Fibroblast of skin of left quadriceps (primary cell): ENCODE results near the gene ELMOD2.
A peak's percentile ranks its signal among the peaks of the same experiment; 100 is the strongest.
"Not testable (repeated sequence)": the region's sequence is repeated elsewhere in the genome, so short reads cannot be mapped to it uniquely, and the experiment has no call there.

Experiments
- DNase-seq, 2 experiments: peaks; one replicate each; pipeline ENCODE4 v3.0.0-alpha.2; 2013; ENCODE audit warnings: low read depth in 2 of 2

Gene ELMOD2, protein sequence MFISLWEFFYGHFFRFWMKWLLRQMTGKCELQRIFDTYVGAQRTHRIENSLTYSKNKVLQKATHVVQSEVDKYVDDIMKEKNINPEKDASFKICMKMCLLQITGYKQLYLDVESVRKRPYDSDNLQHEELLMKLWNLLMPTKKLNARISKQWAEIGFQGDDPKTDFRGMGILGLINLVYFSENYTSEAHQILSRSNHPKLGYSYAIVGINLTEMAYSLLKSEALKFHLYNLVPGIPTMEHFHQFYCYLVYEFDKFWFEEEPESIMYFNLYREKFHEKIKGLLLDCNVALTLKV

GRCh38 chr4:140523857-140524742 lies at the start of gene ELMOD2:
Gene ELMOD2, plus strand, starts transcription at chr4:140524168. Its CDS starts 1,261 bp downstream, at chr4:140525429.
- peak; percentile 94 to 96 for DNase-seq

DNA sequence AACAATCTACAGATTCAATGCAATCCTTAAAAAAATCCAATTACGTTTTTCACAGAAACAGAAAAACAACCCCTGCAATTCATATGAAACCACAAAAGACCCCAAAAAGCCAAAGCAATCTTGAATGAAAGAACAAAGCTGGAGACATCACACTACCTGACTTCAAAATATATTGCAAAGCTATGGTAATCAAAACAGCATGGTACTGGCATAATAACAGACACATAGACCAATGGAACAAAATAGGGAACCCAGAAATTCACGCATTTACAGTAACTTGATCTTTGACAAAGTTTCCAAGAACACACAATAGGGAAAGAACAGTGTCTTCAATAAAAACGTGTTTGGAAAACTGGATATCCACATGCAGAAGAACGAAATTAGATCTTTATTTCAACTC lies 40.5 kb upstream of the ELMOD2 start:
- DNase-seq, result no peak

DNA sequence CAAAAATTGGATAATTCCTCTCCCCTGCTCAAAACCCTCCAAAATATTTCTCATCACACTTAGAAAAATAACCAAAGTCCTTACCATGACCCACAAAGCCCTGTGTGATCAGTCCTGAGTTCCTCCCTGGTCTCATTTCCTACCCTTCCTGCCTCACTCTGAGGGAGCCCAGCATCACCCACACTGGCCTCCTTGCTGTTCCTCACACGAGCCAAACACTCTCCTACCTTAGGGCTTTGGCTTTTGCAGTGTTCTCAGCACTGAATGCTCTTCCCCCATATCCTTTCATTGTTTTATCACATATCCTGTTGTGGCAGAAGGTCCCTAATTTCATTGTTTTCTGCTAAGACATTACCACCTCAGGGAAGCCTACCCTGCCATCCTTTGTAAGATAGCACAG lies 38.0 kb upstream of the ELMOD2 start:
- no peak for DNase-seq

- no peak for DNase-seq
These were observed 26.6 kb upstream of the ELMOD2 start for GRCh38 chr4:140497405-140497746.

DNA sequence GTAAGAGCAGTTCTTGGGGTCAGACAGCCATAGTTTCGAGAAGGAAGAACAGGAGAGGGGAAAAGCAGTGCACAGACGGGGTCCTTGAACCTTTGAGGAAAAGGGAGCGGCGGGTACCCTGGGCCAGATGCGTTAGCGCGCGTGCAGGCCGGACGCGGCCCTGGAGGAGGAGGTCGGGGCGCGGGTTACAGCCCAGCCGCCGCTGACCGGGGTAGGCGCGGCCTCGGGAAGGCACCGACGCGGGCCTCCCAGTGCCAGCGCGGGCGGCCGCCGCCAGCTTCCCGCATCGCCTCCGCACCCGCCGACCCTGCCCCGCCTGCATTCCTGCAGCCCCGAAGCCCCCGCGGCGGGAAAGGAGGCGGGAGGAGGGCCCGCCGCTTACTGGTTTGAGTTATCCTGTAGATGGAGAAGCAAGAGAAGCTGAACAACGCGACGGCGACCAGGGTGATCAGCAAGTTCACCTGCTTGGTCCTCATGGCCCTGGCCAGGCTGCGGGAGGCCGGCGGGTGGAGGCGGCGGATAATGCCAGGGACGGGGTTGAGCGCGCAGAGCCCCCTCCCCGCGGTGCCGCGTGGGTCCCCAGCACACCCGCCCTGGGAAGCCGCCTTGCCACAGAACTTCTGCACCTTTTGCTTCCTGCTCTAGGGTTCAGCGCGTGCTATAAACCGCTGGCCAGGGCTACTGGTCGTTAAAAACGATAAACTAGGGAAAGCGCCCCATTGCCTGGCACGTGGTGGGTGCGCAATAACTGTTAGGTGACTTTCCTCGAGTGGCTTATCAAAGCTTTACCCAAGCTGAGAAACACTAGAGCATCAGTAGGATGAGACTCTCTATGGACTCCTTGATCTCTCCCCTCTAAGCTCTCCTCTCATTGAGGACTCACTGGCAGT lies 26.0 kb upstream of the ELMOD2 start, which contains the start of gene MGAT4D:
Gene MGAT4D, minus strand, starts transcription at position 547 of the 890 bp plus-strand sequence. Its CDS starts 71 bp downstream, at position 476.
- DNase-seq, result no peak

DNA sequence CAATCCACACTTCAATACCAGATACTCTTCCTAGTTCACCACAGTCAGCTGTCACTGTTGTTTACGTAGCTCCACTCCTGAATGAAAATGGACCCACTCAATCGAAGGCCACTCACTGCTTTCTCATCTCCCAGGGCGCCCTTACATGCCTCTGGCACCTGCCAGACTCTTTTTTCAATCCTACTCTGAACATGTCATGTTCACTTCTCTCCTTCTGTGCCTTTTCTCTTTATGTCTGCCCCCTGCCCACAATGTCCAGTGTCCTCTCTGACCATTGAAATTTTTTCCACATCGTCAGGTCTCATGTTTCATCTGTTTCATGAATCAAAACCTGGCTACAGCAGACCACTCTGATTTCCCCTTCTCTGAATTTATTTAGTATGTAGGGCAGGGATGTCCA lies 24.6 kb upstream of the ELMOD2 start:
- no peak for DNase-seq

GRCh38 chr4:140504261-140504660 lies 19.7 kb upstream of the ELMOD2 start:
- no peak for DNase-seq

GRCh38 chr4:140513765-140514164 lies 10.2 kb upstream of the ELMOD2 start:
- not testable (repeated sequence) for DNase-seq

- no peak for DNase-seq
These were observed 8.5 kb upstream of the ELMOD2 start for GRCh38 chr4:140515423-140515822.

DNA sequence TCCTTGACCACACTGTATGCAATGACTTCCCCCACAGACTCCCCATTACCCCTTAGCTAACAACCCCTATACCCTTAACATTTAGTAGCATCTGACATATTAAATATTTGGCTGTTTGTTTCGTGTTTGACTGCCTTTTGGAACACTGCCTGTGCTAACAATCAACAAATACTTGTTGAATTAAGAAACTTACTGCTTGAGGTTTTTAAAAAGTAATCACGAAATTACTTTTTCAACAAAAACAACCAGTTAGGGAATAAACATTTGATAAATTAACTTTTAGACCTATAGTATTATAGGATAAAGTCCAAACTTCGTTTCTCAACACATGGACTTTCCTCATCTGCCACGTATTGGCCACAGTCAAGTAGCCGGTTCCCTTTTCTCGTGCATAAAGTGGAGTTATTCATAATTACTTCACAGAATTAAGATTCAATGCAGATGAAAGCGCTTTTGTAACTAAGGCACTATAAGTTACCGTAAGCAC lies 555 bp upstream of the ELMOD2 start:
- DNase-seq, result no peak

GRCh38 chr4:140529434-140529833 lies 5.5 kb downstream of the ELMOD2 start:
- no peak for DNase-seq

DNA sequence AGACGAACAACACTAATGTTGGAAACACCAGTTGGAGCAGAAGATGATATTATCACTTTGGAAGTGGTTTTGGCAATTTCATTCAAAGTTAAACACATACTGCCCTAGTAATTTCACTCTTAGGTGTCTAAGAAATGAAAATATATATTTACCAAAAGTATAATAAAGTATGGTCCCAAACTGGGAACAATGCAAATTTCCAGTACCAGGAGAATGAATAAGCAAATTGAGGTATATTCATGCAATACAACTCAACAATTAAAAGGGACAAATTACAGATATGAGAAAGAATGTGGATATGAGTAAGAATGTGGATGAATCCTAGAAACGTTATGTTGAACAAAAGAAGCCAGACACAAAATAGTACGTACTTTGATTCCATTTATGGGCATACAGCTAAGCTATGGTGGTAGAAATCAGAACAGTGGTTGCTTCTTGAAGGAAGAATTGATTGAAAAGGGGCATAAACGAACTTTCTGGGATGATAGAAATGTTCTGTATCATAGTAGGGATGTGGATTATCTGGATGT lies 10.0 kb downstream of the ELMOD2 start:
- peak; percentile 25 to 28 for DNase-seq

DNA sequence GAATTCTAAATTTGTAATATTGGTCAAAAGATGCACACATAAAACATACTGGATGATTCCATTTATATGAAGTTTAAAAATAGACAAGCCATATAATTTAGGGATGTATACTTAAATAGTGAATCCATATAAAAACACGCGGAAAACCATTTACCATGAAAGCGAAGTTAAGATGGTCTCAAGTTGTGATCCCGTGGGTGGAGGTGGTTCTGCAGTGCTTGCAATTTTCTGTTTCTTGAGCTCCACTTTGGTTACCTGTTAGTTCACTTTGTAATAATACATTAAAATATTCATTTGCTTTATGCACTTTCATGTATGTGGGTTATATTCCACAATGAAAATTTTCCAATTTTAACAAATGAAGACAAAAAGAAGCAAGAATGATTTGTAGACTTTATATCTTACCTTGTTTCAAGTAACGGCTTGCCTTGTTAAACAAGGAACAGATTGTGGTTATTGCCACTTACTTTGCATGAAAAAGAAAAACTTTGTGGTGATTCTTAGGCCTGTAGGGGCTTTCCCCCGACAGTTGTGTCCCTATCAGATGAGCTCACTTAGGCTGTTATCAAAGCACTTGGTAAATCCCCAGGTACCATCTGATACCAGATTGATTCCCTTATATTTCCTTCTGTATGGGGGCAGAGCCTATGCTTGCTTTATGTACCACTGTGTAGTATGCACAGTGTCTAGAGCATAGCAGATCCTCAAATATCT lies 32.6 kb downstream of the ELMOD2 start:
- DNase-seq, result no peak

DNA sequence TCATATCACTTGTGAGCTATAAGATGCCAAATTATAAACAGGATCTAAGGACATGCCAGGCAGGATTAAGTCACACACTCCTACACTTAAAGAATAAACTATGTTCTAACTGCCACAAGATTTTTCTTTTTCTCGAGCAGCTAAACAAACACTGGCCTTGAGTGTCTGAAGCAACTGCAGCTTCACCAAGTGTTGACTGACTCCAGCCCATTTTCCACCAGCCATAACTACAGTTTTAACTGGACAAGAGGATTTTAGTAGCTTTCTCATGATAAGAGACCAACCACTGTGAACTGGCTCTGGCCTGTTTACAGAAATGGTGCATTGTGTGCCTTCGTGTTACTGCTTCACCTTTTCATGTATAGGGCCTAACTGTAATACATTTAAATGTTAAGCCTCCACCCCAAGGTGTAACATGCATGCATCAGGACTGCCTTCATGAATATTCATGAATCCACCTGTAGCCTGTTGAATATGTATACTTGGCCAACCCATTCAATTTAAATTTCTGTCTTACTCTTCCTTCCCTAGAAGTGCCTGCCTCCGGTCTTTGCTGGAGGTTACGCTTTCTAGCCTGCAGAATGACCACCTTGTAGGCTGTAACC lies 34.0 kb downstream of the ELMOD2 start:
- no peak for DNase-seq

DNA sequence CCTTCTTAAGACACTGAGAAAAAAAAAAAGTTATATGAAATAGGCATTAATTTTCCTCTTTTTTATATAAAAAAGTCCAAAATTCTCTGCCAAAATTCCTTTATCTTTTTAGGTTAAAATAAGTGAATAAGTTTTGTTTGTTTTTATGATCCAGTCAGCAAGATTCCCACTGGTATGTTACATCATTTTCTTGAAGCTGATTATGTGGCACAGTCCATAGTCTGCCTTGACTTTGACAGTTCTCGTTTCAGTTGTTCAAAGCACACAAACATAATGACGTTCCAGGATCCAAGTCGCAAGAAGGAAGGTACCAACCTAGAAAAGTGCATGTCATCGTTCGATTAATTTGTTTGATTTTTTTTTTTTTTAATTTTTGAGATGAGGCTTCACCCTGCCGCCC lies 35.7 kb downstream of the ELMOD2 start:
- no peak for DNase-seq

- no peak for DNase-seq
These were observed 44.7 kb downstream of the ELMOD2 start, which contains the start of gene UCP1 for GRCh38 chr4:140568507-140569306. Gene UCP1, minus strand, starts transcription at chr4:140568961. Its CDS starts 232 bp downstream, at chr4:140568729.

DNA sequence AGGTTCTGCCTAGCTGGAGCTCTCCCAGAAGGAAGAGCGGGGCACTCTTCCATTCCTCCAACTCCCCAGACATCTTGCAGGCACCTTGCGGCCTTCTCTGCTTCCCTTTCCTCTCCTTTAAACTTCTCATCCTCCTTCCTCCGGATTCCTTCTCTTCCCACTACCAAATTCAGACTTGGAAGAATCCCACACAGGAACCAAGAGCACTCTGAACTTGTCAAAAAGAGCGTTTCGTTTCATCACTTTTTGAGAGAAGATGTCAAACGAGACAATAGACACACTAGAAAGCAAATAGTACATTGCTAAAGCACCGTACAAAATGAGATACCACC lies 45.3 kb downstream of the ELMOD2 start:
- no peak for DNase-seq

DNA sequence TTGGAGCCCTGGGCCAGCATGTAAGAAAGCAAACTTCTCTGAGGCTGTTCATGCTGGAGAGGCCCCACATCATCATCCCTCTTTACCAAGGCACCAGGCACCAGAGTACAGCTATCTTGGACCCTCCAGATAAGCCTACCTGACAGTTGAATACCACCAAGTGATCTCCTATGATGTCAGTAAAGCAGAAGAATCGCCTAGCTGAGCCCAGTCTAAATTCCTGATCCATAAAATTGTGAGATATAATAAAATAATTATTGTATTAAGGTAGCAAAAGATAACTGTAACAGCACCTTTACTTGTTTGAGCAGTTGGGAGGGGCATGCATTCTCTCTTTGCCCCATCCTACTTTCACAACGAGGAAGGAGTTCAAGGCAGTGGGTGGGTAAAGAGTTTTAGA lies 47.7 kb downstream of the ELMOD2 start:
- DNase-seq, result no peak

- DNase-seq, result no peak
These were observed 51.5 kb downstream of the ELMOD2 start for GRCh38 chr4:140575489-140575888.

DNA sequence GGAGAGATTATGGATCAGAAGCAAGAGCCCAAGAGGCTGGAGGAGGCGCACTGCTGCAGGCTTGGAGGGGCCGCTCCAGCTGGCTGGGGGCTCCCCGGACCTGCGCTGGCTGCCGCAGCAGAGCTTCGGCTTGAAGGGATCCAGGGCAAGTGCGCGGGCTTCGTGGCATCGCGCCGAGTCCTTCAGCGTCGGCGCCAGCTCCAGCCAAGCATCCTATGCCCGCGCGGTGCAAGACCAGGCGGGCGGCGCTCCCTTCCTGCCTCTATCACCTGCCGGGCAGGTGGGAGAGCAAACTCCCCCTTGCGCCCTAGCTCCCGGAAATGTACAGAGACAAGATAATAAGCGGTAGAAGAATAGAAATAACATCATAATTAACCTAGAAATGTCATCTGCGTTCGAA lies 55.3 kb downstream of the ELMOD2 start:
- no peak for DNase-seq
